ENCODE results near the gene SHF. TPM values are rescaled to one million over a fixed set of nuclear protein-coding genes. Genes with fewer than 3 reads are reported as not detected.

Gene SHF
- total and polyA plus RNA-seq, 12 donors: 2.4 to 8.4 (median 5.6) TPM

DNA sequence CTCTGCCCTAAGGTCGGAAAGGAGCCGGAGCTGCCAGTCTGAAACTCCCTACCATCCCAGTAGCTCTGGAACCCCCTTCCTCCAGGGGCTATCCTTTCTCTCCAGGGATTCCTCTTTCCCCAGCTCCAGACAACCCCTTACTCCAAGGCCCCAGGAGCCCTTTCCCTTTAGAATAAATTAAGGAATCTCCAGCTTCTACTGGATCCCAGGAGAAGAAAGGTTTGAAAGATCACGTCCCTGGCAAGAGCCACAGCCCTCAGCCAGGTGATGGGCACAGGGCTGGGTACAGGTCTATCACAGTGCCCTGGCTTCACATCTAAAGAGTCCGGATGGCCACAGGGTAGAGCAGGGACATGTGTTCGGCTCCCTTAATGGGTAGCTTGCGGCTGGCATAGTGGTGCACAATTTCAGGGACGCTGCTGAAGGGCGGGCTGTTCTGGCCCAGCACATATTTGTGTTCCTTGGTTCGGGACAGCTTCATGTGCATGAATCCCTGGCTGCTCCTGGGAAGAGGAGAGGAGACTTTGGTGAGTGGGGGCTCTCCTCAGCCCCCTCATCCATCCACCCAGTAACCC, 20.0 kb downstream of the SHF start:
- Histone ChIP-seq H3K27ac (peak overlapping the region; percentile 97 to 100 (median 99)), H3K4me3 (peak overlapping the region in 9 of 10 donors; percentile 42 to 92 (median 78)), H3K36me3 (peaks cover 0 to 8% (median 0%) of the 10 kb centered on the region in 9 donors), H3K27me3 (no peaks in the 10 kb centered on the region), H3K4me1 (peaks cover 0 to 40% (median 16%) of the 10 kb centered on the region in 9 donors), H3K9me3 (no peaks in the 10 kb centered on the region)
- WGBS, 2 donors: 65 to 73% methylated on average over 9 of the region's 9 CpGs
- DNase-seq: no peak
- ATAC-seq: peak in 3 of 8 donors; percentile 6 to 16 (median 10)
- intact Hi-C loops (cut with DNase I): loop anchor here in 9 of 10 donors (1.0 to 10.0 kb wide), 10 partner anchors 31 to 470 kb away; partner anchors contain the start of gene SQOR (in 1 of the 9)
- TF ChIP-seq, protein P1, sequence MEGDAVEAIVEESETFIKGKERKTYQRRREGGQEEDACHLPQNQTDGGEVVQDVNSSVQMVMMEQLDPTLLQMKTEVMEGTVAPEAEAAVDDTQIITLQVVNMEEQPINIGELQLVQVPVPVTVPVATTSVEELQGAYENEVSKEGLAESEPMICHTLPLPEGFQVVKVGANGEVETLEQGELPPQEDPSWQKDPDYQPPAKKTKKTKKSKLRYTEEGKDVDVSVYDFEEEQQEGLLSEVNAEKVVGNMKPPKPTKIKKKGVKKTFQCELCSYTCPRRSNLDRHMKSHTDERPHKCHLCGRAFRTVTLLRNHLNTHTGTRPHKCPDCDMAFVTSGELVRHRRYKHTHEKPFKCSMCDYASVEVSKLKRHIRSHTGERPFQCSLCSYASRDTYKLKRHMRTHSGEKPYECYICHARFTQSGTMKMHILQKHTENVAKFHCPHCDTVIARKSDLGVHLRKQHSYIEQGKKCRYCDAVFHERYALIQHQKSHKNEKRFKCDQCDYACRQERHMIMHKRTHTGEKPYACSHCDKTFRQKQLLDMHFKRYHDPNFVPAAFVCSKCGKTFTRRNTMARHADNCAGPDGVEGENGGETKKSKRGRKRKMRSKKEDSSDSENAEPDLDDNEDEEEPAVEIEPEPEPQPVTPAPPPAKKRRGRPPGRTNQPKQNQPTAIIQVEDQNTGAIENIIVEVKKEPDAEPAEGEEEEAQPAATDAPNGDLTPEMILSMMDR (IDR thresholded peaks at IDR 0.05): peak in 2 of 9 donors; percentile 3 to 11

- 0 to 1% methylated on average over 72 to 79 of the region's 79 CpGs for WGBS, 2 donors
- H3K27me3 ChIP-seq: no peaks in the 10 kb centered on the region
- peak; percentile 86 to 89 for DNase-seq
- intact Hi-C loops (cut with DNase I): loop anchor here in 9 of 10 donors (1.0 to 10.0 kb wide), 11 partner anchors 31 to 470 kb away; partner anchors contain the start of gene SQOR (in 1 of the 9)
- ATAC-seq: peak; percentile 81 to 90 (median 86)
- peak overlapping the region; percentile 97 to 100 (median 99) for H3K27ac ChIP-seq
- peak overlapping the region; percentile 42 to 92 (median 78) for H3K4me3 ChIP-seq
- H3K36me3 ChIP-seq: peaks cover 0 to 8% (median 0%) of the 10 kb centered on the region in 9 donors
- no peaks in the 10 kb centered on the region for H3K9me3 ChIP-seq
- H3K4me1 ChIP-seq: peaks cover 0 to 42% (median 19%) of the 10 kb centered on the region in 9 donors
- TF ChIP-seq, protein P1 (IDR thresholded peaks at IDR 0.05): peak in 8 of 9 donors; percentile 53 to 72 (median 64)
Measured at GRCh38 chr15:45166834-45167630, 20.7 kb downstream of the SHF start.

DNA sequence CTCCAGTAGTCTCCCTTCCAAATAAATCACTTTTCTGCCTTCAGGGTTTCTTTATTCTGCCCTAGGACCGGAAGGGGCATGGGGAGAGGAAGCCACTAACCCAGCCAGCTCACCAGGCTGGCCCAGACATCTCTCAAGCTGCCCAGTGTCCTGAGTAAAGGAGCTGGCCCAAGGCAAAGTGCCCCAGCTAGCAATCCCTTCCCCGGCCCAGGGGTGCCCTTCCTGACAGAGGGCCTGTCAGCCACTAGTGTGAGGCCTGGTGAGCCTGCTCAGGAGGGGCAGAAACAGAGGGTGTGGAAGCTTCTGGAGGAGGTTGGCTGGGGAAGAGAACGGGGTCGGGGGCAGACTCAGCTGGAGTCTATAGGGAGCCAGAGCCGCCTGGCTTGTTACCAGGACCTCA, 22.2 kb downstream of the SHF start:
- DNase-seq: no peak
- Histone ChIP-seq H3K27me3 (no peaks in the 10 kb centered on the region), H3K27ac (peak overlapping the region in 5 of 10 donors; percentile 49 to 100 (median 99)), H3K36me3 (no peaks in the 10 kb centered on the region), H3K4me1 (peaks cover 0 to 42% (median 19%) of the 10 kb centered on the region in 9 donors), H3K4me3 (no peak overlapping the region), H3K9me3 (no peaks in the 10 kb centered on the region)
- 83 to 91% methylated on average over 4 to 5 of the region's 5 CpGs for WGBS, 2 donors
- TF ChIP-seq, protein P1 (IDR thresholded peaks at IDR 0.05): no peak
- intact Hi-C loops (cut with DNase I): loop anchor here in 7 of 10 donors (2.0 to 10.0 kb wide), 7 partner anchors 37 to 472 kb away; partner anchors contain the start of gene SQOR (in 1 of the 7)
- no peak for ATAC-seq

DNA sequence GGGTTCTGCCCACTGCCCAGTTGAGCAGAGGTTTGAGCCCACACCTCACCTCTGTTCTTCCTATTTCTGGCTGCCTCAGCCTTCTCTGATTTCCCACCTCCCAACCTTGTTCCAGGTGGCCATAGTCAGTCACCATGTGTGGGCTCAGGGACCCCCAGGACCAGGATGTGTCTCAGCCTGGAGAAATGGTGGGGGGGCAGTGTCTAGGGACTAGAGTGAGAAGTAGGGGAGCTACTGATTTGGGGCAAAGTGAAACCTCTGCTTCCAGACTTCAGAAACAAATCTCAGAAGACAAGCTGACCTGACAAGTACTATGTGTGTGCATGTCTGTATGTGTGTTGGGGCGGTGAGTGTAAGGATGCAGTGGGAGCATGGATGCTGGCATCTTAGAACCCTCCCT, 22.9 kb downstream of the SHF start:
- H3K4me1 ChIP-seq: peaks cover 0 to 42% (median 19%) of the 10 kb centered on the region in 9 donors
- ATAC-seq: no peak

More for the DNA sequence above, 22.9 kb downstream of the SHF start:
- Histone ChIP-seq H3K36me3 (no peaks in the 10 kb centered on the region), H3K9me3 (no peaks in the 10 kb centered on the region), H3K27me3 (no peaks in the 10 kb centered on the region), H3K4me3 (no peak overlapping the region), H3K27ac (no peak overlapping the region)
- TF ChIP-seq, protein P1 (IDR thresholded peaks at IDR 0.05): no peak
- intact Hi-C loops (cut with DNase I): loop anchor here in 7 of 10 donors (2.0 to 10.0 kb wide), 8 partner anchors 37 to 472 kb away; partner anchors contain the start of gene SQOR (in 1 of the 7)
- DNase-seq: no peak
- 95 to 97% methylated on average over 1 of the region's 1 CpG for WGBS, 2 donors
